GM10248 (cell line): ENCODE results near the gene MATN1.

Experiments
- CTCF ChIA-PET: fragments of 300-600 bp; sonication (Branson Sonifier 250); formaldehyde crosslinking; extraction: SDS; loops from one replicate; lab custom pipeline; 2021; ENCODE audit warnings: antibody characterized with exemption; lab: Yijun Ruan, JAX
- POLR2A ChIA-PET: fragments of 350-650 bp; sonication (Branson Sonifier 250); formaldehyde crosslinking; extraction: SDS; loops from one replicate; lab custom pipeline; 2020; ENCODE audit warnings: antibody characterized with exemption; lab: Yijun Ruan, JAX
- DNase-seq: peaks from one replicate; pipeline ENCODE4 v3.0.0; 2012; ENCODE audit errors: extremely low spot score
- TF ChIP-seq, protein P1 (sequence below): IDR thresholded peaks from 2 replicates; pipeline ENCODE4 v1.5.1; 2012; ENCODE audit warnings: mild to moderate bottlenecking, low read depth; ENCODE audit errors: extremely low read depth, missing control alignments, control extremely low read depth

The MATN1 gene

DNA sequence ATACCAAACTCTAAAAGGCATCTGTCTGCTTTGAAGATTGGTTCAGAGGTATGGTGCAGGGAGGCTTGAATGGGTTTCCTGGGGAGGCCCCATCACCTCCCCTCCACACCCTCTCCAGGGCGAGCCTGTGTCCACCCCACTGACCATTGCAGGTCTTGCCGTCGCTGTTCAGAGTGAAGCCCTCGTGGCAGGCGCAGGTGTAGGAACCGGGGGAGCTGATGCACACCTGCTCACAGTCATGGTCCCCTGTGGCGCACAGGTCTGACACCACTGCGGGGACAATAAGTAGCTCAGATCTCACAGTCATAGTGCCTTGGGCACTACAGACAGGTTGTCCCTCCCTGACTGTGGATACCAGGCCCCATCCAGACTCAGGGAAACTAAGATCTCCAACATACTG, 6.7 kb downstream of the MATN1 start:
- POLR2A ChIA-PET: no interaction called here
- no peak for DNase-seq
- CTCF ChIA-PET: interaction anchor here (0.9 to 19.1 kb wide), 4 partner anchors 9 to 1835 kb away, joined by 3 to 611 read pairs (median 6); no protein-coding TSS in a partner anchor
- TF ChIP-seq, protein P1, sequence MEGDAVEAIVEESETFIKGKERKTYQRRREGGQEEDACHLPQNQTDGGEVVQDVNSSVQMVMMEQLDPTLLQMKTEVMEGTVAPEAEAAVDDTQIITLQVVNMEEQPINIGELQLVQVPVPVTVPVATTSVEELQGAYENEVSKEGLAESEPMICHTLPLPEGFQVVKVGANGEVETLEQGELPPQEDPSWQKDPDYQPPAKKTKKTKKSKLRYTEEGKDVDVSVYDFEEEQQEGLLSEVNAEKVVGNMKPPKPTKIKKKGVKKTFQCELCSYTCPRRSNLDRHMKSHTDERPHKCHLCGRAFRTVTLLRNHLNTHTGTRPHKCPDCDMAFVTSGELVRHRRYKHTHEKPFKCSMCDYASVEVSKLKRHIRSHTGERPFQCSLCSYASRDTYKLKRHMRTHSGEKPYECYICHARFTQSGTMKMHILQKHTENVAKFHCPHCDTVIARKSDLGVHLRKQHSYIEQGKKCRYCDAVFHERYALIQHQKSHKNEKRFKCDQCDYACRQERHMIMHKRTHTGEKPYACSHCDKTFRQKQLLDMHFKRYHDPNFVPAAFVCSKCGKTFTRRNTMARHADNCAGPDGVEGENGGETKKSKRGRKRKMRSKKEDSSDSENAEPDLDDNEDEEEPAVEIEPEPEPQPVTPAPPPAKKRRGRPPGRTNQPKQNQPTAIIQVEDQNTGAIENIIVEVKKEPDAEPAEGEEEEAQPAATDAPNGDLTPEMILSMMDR: no peak

DNA sequence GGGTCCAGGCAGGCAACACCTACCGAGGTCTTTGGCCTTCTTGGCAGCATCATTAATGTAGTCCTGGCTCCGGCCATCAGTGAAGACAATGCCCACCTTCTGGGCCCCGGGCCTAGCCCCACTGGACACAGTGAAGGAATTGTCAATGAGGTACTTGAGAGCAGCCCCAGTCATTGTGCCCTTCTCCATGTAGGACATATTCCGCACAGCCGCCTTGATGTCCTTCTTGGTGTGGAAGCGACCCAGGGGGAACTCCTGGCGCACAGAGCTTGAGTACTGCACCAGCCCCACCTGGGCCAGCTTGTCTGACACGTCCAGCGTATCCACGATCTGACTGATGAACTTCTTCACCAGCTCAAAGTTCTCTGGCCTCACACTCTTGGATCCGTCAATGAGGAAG, 7.5 kb downstream of the MATN1 start:
- ChIA-PET CTCF (interaction anchor here (0.9 to 19.1 kb wide), 4 partner anchors 8 to 1834 kb away, joined by 3 to 611 read pairs (median 6); no protein-coding TSS in a partner anchor), POLR2A (no interaction called here)
- no peak for DNase-seq
- TF ChIP-seq, protein P1: no peak

DNA sequence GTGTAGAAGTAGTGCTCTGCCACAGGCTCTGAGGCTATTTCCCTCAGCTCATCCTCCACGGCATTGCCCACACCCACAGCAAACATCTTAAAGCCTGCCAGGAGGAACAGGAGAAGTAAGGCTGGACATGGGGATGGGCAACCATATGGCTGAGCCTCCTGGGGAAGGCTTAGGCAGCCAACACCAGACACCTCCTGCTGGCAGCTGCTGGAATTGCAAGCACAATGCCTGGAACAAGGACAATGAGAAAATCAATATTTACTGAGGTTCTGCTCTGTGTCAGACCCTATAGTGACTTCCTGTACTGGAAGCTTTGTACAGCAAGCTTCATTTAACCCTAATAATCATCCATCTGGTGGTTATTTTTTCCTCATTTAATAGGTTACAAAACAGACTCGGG, 8.2 kb downstream of the MATN1 start:
- ChIA-PET POLR2A (no interaction called here), CTCF (interaction anchor here (1.3 to 19.1 kb wide), 2 partner anchors 64 to 1833 kb away, joined by 3 to 611 read pairs; no protein-coding TSS in a partner anchor)
- no peak for DNase-seq
- TF ChIP-seq, protein P1: peak; percentile 19

DNA sequence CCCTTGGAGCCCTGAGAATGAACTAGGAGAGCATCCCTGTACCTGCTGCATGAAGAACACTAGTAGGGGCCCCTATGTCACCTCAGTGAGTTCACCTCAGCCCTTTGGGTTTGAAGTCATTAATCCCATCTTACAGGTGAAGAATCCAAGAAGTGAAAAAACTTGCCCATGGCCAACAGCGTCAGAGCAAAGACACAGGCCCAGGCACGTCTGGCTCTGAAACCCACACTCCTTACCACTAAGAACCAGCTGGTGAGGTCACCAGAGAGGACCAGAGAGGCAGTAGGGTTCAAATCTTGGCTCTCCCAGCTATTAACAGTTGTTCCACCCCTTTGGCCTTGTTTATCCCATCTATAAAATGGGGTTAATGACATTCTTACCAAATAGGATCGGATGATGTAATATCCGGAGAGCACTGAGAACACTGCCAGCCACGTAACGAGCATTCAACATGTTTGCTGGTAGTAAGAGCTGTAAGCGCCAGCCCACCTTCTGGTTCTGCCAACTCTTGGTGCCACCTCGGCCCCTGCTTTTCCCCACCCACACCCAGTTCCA, 8.8 kb downstream of the MATN1 start:
- ChIA-PET CTCF (interaction anchor here (19.1 kb wide), 1 partner anchor 65 kb away, joined by 611 read pairs; no protein-coding TSS in a partner anchor), POLR2A (no interaction called here)
- DNase-seq: no peak
- TF ChIP-seq, protein P1: no peak

DNA sequence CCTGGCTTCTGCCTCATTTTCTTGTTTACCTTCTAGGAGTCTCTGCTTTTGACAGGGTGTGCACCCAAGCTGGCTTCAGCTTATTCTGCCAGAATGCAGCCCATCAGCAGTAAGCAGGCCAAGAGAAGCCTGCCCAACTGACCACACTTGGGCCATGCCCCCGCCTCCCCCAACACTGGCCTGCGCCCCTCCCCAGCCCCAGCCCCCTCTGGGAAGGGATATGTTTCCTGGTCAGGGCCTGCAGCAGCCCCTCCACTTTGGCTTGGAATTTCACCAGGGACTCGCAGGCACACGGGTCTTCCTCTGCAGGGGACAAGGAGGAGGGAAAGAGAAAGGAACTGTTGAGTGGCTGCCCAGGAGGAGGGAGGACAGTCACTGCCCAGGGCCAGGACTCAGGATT, 9.4 kb downstream of the MATN1 start:
- ChIA-PET CTCF (interaction anchor here (1.4 kb wide), 1 partner anchor 921 kb away, joined by 4 read pairs; no protein-coding TSS in a partner anchor), POLR2A (no interaction called here)
- TF ChIP-seq, protein P1: no peak
- no peak for DNase-seq

DNA sequence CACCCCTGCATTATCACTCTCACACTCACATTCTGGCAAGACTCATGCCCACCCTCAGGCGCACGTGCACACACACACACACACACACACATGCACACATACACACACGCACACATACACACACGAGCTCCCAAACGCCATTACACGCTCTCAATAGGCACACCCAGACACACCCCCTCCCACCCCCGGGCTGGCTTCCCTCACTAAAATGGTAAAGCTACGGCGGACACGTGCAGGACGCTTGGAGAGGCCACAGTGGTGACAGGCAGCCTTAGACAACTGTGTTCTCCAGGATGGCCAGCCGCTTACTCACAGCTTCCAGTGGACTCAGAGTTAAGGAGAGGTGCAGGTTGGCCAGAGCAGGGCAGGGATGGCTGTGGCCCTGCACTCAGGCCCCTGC, 10.1 kb downstream of the MATN1 start:
- ChIA-PET POLR2A (no interaction called here), CTCF (interaction anchor here (1.0 to 1.4 kb wide), 2 partner anchors 69 to 920 kb away, joined by 3 to 4 read pairs; no protein-coding TSS in a partner anchor)
- no peak for DNase-seq
- TF ChIP-seq, protein P1: no peak

DNA sequence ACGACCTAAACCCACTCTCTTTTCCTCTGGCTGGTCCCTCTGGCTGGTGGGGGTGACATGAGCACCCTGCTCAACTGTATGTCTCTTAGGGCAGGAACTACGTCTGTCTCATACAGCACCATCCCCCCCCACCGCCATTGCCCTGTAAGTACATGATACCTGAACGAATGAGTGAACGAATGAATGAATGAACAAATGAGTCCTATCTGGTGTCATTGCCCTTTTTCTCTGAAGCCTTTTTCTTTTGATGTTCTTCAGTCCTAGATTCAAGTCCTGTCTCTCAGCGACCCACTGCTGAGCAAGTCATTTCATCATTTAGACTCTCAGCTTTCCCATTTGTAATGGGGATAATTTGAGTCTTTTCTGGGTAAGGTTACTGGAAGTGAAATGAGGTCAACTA, 10.8 kb downstream of the MATN1 start:
- TF ChIP-seq, protein P1: no peak
- POLR2A ChIA-PET: no interaction called here
- CTCF ChIA-PET: interaction anchor here (1.0 to 1.4 kb wide), 2 partner anchors 70 to 920 kb away, joined by 3 to 4 read pairs; no protein-coding TSS in a partner anchor
- no peak for DNase-seq
